GM12878 (cell line): Measurements from ENCODE around the gene PLSCR4.

Source experiments
- CBFB ChIP-seq: IDR thresholded peaks from 2 replicates; pipeline ENCODE4 v1.6.1; 2016; ENCODE audit warnings: antibody characterized with exemption, low read depth
- CHD4 ChIP-seq: fragments of 200-600 bp; sonication (generic); IDR thresholded peaks from 2 replicates; pipeline ENCODE4 v1.6.1; 2016; ENCODE audit warnings: mild to moderate bottlenecking
- EED ChIP-seq: sonication (generic); IDR thresholded peaks from 2 replicates; pipeline ENCODE4 v1.6.1; 2016; ENCODE audit warnings: antibody characterized with exemption, low read depth
- EP300 ChIP-seq, 2 experiments: fragments of 150-350 bp in 1 of 2; IDR thresholded peaks; 2 replicates each; pipeline ENCODE4 v1.6.1; 2011 to 2012; ENCODE audit warnings: low read depth in 2 of 2, low read length in 2 of 2, borderline replicate concordance in 1 of 2, improper control_type of control experiment in 1 of 2, inconsistent platforms in 1 of 2; ENCODE audit not compliant: control insufficient read depth in 1 of 2
- MTA3 ChIP-seq: IDR thresholded peaks from 2 replicates; pipeline ENCODE4 v1.6.1; 2012; ENCODE audit warnings: low read length, inconsistent platforms, borderline replicate concordance
- NFIC ChIP-seq: IDR thresholded peaks from 2 replicates; pipeline ENCODE4 v1.6.1; 2012; ENCODE audit warnings: low read depth, mild to moderate bottlenecking, inconsistent platforms, low read length, moderate library complexity
- SP1 ChIP-seq: IDR thresholded peaks from one replicate; pipeline ENCODE4 v1.6.1; 2011; ENCODE audit warnings: low read depth, low read length
- ZZZ3 ChIP-seq: IDR thresholded peaks from 2 replicates; pipeline ENCODE4 v1.6.1; 2011; ENCODE audit warnings: low read depth; ENCODE audit not compliant: control insufficient read depth, insufficient read length
- TF ChIP-seq, protein P1 (sequence below): fragments of 450-650 bp; IDR thresholded peaks from 2 replicates; pipeline ENCODE4 v1.6.1; 2017; ENCODE audit warnings: mild to moderate bottlenecking

- TF ChIP-seq EP300 (IDR thresholded peaks at IDR 0.05; ENCODE audit: borderline replicate concordance in 1 of 2, control insufficient read depth in 1 of 2, low read depth in 2 of 2, low read length in 2 of 2) (no peak), ZZZ3 (no peak), MTA3 (no peak), SP1 (no peak), CHD4 (no peak), NFIC (no peak), EED (no peak), CBFB (no peak)
- TF ChIP-seq, protein P1, sequence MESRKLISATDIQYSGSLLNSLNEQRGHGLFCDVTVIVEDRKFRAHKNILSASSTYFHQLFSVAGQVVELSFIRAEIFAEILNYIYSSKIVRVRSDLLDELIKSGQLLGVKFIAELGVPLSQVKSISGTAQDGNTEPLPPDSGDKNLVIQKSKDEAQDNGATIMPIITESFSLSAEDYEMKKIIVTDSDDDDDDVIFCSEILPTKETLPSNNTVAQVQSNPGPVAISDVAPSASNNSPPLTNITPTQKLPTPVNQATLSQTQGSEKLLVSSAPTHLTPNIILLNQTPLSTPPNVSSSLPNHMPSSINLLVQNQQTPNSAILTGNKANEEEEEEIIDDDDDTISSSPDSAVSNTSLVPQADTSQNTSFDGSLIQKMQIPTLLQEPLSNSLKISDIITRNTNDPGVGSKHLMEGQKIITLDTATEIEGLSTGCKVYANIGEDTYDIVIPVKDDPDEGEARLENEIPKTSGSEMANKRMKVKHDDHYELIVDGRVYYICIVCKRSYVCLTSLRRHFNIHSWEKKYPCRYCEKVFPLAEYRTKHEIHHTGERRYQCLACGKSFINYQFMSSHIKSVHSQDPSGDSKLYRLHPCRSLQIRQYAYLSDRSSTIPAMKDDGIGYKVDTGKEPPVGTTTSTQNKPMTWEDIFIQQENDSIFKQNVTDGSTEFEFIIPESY = no peak
Observed at GRCh38 chr3:146156666-146157314, 94.1 kb downstream of the PLSCR4 start.
